Measurements from ENCODE around the gene PLPPR1.
"Not testable (repeated sequence)": the region's sequence is repeated elsewhere in the genome, so short reads cannot be mapped to it uniquely, and the experiment has no call there.

The PLPPR1 gene

DNA sequence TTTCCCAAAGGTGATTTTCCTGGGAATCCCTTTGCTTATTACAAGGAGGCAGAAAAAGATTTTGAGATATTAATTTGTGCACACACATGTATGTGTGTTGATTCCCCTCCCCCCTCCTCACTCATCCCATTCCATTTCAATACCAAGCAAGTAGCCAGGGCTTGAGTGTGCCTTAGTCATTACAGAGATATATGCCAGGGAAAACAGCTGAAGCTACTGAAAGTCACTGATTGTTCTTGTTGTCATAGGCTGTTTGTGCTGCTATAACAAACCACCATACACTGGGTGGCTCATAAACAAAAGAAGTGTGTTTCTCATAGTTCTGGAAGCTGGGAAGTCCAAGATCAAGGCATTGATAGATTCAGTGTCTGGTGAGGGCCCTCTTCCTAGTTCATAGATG, 197.6 kb downstream of the PLPPR1 start:
- DNase-seq: no peak

DNA sequence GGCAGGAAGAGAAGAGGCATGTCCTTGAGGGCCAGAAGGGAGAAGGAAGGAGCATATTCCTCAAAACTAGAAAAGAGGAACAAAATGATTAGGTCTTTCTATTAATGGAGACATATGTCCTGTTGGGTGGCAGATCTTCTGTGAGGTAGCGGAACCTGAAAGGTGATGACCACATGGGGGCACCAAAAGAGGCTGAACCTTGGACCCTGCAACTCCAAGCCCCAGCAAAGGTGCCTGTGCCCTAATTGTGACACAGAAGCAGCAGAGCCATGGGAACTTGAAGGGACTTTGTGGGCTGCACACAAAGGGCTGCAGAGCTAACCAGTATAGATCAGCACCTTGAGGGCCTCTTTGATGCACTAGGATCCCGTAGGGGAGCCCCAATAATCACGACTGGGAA, 198.3 kb downstream of the PLPPR1 start:
- DNase-seq: no peak

DNA sequence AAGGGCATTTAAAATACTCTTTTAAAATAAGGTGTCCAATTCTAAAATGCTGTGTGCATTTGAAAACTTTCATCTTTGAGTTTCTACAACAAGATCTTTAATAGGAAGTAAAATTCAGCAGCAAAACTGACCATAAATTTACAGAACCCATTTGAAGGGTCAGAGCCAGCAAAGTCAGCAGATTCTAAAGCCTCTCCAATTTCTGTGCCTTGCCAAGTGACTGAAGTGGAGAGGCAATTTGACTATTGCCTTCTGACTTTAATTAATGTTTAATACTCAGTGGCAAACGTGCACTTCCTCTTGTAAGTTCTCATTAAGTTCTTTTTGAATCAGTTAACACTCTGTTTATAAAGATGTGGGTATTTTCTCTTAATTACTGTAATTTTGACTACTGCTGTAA, 201.1 kb downstream of the PLPPR1 start:
- no peak for DNase-seq

DNA sequence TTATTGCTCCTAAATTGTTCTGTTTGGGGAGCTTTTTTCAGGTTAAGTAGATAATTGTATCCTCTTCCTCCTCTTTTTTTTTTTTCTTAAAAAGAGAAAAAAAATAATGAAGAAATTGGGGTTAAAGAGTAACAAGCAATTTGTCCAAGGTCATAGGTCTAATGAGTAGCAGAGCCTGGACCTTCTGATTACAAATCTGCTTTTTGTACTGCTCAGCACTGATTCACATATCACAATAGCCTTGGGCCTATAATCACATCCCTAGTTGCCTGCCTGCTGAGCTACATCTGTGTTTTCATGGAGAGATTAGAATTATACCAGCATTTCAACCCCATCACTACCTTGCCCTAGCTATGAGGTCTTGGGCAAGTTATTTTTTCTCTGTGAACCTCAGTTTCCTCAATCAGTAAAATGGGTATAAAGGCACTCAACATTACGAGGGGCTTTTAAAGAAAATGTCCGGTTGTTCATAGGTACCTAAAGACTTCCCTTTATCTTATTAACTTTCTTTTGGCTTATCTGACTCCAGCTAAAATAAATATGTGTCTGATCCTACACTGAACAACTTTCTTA, 204.0 kb downstream of the PLPPR1 start:
- no peak for DNase-seq

DNA sequence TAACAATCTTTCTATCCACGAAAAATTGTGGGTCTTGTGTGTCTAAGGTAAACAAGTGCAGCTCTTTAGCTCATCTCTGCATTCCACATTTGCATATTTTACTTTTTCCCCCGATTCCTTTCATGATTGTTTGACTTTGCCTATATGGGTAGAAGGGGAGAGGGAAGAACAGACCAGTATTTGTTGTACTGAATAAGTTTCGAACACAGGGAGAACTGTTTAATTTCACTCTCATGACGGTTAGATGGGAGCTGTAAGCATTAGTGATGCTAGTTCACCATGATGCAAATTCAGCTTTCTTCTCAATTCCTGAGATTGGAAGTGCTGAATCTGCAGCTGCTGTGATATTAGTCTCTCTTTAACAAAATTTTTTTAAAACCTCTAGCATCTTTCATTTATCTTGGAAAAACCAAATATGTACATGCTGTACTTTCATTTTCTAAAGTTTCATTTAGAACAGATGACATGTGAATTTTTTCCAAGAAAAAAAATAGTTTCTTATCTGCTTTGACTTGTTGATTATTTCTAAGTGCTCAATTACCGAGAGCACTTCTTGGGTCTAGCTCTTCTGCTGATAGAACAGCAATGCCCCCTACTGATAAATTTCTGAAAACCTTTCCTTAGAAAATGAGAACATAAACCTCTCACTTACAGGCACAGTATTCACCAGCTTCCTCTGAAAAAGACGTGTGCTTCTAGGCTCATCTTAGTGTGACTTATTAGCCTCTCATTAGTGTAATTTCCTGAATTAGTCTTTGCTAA, 206.8 kb downstream of the PLPPR1 start:
- peak; percentile 26 for DNase-seq

DNA sequence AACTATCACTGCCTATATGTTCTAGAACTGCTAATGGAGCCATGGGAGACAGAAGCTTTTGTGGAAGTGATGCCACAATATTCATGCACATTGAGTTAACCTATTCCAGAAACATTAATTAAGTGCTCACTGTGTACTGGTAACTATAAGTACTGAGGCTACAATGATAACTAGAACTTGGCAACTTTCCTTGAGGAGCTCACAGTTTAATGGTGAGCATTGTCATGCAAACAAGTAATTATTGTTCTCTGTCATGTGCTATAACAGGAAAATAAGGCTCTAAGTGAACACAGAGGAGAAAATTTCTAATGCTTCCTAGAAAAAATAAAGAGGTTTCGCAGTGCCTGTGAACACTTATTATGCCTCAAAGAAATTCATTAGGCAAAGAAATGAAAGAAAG, 214.1 kb downstream of the PLPPR1 start:
- DNase-seq: no peak

DNA sequence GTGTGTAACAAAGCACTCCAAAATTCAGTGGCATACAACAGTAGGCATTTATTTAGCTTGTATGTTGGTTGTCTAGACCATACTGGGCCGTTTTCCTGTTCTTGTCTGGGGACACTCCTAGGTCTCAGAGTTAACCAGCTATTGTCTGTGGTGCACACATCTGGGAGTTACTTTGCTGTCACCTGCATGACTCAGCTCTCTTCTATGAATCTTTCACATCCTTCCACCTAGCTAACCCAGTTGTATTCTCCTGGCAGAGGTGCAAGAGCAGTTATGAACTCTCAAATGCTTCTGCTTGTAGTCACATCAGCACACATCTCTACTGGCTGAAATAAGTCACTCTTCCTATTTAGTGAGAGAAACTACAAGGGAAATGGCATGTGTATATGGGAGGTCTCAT, 218.2 kb downstream of the PLPPR1 start:
- DNase-seq: no peak

DNA sequence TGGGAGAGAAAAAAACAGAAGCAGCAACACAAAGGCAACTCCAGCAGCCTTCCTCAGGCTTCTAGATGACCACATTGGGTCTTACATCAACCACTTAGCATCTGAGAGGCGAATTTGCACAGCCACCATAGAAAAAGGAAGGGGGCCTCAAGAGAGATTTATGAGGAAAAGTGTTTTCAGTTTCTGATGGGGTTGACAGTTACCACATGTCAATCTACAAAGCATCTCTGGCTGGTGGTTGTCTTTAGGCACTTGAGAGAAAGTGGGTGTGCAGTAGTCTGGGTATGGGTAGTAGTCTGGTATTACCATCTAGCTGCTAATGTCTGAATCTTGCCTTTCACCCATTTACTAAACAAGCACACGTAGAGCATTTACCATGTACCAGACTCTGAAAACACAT, 218.8 kb downstream of the PLPPR1 start:
- no peak for DNase-seq

DNA sequence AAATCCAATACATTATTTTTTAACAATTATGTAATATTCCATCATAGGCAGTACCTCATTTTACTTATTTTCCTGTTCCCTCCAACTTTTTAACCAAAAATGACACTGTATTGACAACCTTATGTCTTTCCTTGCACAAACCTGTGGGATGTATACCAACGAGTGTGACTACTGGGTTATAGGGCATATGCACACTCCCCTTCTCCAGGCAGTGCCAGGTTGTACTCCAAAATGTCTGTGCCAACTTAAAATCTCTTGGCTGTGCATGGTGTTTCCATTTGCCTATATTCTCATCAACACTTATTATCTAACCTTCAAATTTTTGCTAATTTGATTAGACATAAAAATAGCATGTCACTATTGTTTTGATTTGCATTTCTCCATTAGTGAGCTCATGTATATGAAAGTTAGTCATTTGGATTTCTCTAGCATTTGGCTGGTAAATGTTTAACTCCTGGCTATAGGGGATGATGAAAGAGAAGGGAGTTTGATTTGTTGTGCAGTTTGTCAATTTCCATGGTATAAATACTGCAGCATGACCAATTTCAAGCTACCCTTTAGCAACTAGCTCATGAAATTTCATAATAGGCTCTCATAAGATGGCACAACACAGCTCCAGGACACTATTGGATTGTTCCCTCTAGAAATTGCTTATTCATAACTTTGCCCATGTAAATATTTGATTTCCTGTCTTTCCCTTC, 226.4 kb downstream of the PLPPR1 start:
- DNase-seq: no peak

DNA sequence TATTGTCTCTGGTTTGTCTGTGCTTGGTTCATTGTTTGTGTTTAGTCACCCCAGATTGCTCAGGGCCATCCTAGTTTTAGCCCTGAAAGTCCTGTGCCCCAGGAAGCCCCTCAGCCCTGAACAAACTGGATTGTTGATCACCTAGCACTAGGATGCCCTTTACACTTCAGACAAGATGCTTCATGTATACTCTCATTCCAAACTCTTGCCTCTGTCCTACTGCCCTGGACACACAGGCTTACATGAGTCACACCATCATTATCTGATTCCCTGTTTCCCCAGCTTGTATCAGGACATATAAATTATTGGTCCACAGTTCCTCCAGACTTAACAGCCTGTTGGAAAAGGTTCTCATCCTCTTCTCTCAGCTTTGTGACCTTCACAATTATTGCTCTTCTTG, 236.2 kb downstream of the PLPPR1 start:
- no peak for DNase-seq

DNA sequence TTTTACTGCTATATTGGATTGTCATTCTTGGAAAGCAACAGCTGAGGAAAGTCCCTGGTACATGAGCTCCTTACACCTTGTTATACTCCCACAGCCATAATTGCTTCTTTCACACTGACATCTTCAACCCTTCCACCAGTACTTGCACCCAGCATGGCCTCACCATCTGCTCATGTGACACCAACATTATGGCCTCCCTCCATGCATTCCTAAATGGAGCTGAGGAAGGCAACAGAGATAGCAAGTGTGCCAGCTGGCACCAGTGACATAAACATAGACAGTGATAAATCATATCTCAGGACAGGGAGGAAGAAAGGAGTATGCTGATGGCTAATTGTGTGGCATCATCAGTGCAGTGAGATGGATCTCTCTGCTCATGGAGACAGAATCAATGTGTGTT, 236.7 kb downstream of the PLPPR1 start:
- DNase-seq: peak; percentile 20

DNA sequence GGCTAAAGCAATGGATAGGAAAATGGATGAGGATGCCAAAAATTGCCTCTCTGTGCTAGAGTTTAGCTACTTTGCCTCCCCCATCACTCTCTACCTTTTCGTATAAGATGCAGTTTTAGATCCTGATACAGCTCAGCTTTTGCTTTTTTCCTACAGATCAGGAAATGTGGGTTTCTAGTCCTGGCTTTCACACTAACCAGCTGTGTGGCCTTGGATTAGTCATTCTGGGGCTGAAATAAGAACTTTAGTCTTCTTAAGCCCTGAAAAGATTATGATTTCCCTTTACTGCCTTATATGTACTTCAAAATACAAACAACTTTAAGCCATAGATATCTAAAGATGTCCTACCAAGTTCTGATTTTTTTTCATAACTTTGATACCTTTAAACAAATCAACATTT, 239.9 kb downstream of the PLPPR1 start:
- DNase-seq: no peak

DNA sequence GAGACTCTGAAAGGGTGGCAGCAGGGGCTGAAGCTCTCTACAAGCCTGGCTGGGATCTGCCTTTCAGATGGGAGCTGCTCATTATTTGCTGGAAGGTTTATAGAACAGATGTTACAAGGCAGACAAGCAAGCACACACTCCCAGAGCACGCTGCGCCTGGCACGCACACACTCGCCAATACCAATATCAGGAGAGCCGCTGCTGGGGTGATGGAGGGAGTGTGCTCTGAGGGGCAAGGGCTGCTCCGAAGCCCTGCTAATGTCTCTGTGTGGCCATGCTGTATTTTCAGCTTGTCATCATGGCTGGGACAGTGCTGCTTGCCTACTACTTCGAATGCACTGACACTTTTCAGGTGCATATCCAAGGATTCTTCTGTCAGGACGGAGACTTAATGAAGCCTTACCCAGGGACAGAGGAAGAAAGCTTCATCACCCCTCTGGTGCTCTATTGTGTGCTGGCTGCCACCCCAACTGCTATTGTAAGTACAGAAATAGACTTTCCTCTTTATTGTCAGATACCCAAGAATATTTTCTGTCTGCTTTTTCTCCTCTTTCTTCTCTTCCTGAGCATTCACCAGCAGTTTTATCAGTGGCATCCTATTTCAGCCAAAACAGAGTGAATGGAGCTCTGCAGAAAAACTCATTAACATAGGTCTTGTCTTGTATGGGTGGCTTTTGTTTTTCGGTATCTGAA, 241.2 kb downstream of the PLPPR1 start:
- peak; percentile 71 for DNase-seq

DNA sequence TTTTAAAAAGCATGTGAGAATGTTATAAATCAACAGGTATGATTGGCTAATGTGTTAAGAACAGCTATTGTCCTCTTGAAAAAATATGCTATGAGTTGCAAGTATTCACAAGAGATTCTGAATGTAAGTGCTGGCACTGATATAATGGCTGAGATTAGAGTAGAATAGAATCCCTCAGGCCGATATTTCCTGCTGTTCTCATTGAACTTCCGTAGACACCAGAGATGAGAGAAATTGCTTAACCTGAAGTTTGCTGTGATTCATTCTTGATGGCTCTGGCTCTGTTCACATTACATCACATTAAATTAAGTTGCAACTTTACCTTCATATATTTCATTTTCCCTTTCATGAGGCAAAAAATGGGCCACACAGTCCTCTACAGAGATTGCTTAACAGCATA, 241.8 kb downstream of the PLPPR1 start:
- DNase-seq: no peak

DNA sequence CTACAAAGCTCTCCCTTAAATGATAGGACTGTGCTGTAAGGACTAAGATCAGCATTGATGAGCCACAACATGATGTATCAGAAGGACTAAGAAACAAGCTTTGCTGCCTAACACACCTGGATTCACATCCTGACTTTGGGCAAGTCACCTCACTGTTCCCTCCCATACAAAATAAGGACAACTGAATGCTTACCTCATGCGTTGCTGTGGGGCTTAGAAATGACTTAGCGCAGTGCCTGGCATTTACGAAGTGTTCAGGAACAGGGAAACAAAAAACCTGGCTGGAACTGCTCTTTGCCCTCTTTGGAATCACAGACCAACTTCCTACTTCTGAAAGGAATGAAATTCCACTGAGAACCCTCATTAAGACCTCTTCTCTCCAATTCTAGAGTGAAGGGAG, 242.6 kb downstream of the PLPPR1 start:
- no peak for DNase-seq

DNA sequence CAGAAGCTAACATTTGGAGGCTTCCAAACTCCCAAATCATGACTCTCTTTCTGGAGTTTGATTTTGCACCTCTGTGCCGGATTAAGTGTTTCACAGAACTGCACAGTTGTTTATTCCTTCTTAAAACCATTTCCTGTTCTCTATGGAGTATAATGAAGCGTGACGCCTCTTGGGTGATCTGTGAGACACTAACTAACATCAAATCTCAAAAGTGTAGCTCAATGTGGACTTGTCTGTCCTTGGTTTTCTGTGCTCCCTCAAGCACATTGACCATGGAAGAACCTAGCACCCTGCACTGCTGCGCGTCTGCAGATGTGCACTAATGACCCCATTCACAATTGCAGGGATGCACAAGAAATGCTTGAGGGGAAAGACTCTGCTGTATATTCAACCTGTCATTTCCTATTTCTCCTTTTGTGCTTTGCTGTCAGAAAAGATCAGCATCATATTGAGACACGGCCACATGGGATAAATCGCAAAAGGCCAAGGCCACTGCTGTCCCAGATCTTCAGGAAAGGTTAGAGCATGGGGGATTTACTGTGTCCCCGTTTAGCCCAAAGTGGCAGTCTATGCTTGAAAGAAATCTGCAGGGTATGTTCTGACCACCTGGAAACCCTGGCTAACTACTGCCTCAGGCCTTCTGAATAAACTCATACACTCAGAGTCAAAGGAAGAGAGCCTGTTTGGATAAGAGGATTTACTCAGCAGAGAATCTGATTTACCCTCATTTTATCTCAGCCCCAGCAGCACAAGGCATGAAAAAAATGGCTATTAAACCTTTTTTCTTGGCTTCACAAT, 246.6 kb downstream of the PLPPR1 start:
- DNase-seq: no peak

DNA sequence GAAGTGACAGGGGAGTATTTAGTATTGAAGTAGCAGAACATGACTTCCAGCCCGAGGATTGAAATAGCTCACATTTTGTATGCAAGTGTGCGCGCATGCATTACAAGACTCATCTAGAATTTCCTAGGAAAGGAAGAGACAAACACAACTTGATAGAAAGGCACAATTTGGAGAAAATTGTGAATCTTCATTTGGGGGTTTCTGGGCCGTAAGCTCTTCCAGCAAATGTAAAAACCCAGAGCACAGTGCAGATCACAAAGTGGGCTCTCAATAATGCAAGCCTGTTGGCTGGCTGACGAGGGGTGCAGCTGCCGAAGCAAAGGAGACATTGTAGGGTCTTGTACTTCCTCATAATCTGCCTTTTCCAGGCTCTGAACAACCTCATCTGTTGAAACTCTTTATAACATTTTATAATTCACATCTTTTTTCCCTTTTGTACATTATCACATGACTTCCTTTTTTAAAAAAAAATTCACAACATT, 247.3 kb downstream of the PLPPR1 start:
- no peak for DNase-seq

DNA sequence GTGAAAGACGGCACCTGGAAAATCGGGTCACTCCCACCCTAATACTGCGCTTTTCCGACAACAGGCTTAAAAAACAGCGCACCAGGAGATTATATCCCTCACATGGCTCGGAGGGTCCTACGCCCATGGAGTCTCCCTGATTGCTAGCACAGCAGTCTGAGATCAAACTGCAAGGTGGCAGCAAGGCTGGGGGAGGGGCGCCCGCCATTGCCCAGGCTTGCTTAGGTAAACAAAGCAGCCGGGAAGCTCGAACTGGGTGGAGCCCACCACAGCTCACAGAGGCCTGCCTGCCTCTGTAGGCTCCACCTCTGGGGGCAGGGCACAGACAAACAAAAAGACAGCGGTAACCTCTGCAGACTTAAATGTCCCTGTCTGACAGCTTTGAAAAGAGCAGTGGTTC, 262.5 kb downstream of the PLPPR1 start:
- not testable (repeated sequence) for DNase-seq

DNA sequence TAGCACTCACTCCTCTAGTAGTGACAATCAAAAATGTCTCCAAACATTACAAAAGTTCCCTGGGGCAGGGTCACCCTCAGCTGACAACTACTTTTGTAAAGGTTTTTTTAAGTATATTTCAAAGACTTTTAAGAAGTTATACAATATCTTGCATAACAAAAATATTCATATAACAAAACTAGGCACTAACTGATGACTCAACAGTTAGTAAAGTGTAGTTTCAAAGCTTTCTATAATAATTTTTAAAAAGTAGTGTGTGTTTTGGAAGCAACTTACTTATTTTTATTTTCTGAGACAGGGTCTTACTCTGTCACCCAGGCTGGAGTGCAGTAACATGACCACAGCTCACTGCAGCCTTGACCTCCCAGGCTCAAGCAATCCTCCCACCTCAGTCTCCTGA, 271.4 kb downstream of the PLPPR1 start:
- no peak for DNase-seq

DNA sequence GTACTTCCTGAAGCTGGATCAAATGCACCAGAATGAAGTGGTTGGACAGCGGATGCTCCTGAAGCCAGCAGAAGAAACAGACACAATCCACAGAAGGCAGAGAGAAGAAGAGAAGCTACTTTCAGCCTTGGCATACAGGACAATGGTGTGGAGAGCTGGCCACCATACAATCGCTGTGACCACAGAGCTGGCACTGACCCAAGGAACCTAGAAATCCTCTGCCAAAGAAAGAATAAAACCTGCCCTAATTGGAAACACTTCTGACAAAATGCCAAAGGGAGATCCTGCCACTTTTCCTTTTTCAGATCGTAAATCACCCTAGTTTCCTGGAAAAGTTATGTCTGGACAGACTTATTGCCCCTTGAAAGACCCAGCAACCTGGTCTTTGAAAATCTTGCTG, 278.5 kb downstream of the PLPPR1 start:
- DNase-seq: no peak

DNA sequence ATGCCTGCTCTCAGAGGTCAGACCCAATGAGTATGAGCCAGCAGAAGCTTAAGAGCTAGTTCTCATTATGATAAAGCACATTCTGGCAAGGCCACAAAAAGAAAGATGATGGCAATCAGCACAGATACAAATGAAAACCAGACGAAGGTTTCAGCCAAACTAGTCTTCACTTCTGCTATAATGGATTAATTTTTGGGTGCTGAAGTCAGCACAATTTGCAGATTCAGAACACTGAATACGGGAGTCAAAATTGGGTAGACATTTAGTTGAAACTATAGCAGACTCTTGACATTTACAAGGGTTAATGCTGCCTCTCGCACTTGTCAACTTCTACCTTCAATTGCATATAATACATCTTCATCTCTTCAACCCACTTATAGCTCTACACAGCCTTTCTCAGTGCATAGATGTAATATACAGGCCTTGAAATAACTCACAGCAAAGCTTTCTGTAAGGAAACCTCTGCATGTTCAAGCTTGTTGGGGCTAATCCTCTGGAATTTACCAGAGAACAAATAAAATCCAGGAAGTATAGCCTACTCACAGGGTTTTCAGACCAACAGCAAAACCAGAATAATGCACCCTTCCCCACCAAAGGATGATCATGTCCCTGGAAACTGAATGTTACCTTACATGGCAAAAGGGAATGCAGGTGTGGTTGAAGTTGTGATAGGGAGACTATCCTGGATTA, 279.1 kb downstream of the PLPPR1 start:
- DNase-seq: no peak

DNA sequence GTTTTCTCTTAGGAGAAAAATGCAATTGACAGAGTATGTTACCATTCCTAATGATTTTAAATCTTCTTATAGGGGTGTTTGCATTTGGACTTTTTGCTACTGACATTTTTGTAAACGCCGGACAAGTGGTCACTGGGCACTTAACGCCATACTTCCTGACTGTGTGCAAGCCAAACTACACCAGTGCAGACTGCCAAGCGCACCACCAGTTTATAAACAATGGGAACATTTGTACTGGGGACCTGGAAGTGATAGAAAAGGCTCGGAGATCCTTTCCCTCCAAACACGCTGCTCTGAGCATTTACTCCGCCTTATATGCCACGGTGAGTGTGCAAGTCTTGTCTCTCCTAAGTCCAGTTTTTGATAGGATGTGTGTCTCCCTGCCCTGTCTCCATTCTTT, 280.6 kb downstream of the PLPPR1 start:
- no peak for DNase-seq
